OCI-LY7 (cell line): ENCODE measurements around the gene STUM. TPM values are rescaled to one million over a fixed set of nuclear protein-coding genes. Genes with fewer than 3 reads are reported as not detected.
A peak's percentile ranks its signal among the peaks of the same experiment; 100 is the strongest.

ENCODE experiments used
- BruUV-seq: library from RNA; stranded (reverse); fragments of 400-500 nt; replicated peaks from 2 replicates; lab custom pipeline; 2021; lab: Mats Ljungman, UMichigan
- CTCF ChIA-PET: fragments of 300-600 bp; sonication (Branson Sonifier 250); formaldehyde crosslinking; loops from one replicate; lab custom pipeline; 2022; ENCODE audit warnings: antibody characterized with exemption; ENCODE audit not compliant: unreplicated experiment; lab: Charles Lee
- POLR2A ChIA-PET: fragments of 300-600 bp; sonication (Branson Sonifier 250); formaldehyde crosslinking; loops from one replicate; lab custom pipeline; 2022; ENCODE audit warnings: antibody characterized with exemption; lab: Charles Lee
- DNase-seq: peaks from one replicate; pipeline ENCODE4 v3.0.0-alpha.2; 2015; ENCODE audit warnings: low spot score
- H2AFZ ChIP-seq: fragments of 200-600 bp; sonication (generic), shearing (Covaris generic); 2 replicates; pipeline ENCODE4 v1.6.1; 2014; ENCODE audit warnings: mild to moderate bottlenecking, antibody characterized with exemption, low read length, moderate library complexity
- H3K27ac ChIP-seq: fragments of 200-600 bp; sonication (generic); 2 replicates; pipeline ENCODE4 v1.5.1; 2014; ENCODE audit warnings: mixed run types, low read depth, mild to moderate bottlenecking, moderate library complexity, low read length, inconsistent platforms; ENCODE audit not compliant: poor library complexity, severe bottlenecking
- H3K36me3 ChIP-seq: fragments of 200-600 bp; sonication (generic); 2 replicates; pipeline ENCODE4 v1.6.1; 2014; ENCODE audit warnings: mild to moderate bottlenecking, antibody characterized with exemption, low read length, moderate library complexity, mixed read lengths; ENCODE audit not compliant: insufficient read depth
- H3K4me1 ChIP-seq: fragments of 200-600 bp; sonication (generic); 2 replicates; pipeline ENCODE4 v1.5.1; 2014; ENCODE audit warnings: mild to moderate bottlenecking, low read length; ENCODE audit not compliant: insufficient read depth, poor library complexity, severe bottlenecking
- H3K4me2 ChIP-seq: fragments of 200-600 bp; sonication (generic); 2 replicates; pipeline ENCODE4 v1.6.1; 2014; ENCODE audit warnings: mild to moderate bottlenecking, low read length
- H3K4me3 ChIP-seq: fragments of 200-600 bp; sonication (generic); 2 replicates; pipeline ENCODE4 v1.5.1; 2014; ENCODE audit warnings: mild to moderate bottlenecking, low read depth, low read length; ENCODE audit not compliant: poor library complexity, severe bottlenecking
- H3K79me2 ChIP-seq: fragments of 200-600 bp; sonication (generic); 2 replicates; pipeline ENCODE4 v1.6.1; 2016; ENCODE audit warnings: low read depth, mild to moderate bottlenecking, low read length, moderate library complexity, mixed read lengths; ENCODE audit not compliant: insufficient read depth
- H3K9me2 ChIP-seq: fragments of 200-600 bp; sonication (generic); 2 replicates; pipeline ENCODE4 v1.6.1; 2016; ENCODE audit warnings: mild to moderate bottlenecking, low read length, mixed read lengths; ENCODE audit not compliant: insufficient read depth
- H3K9me3 ChIP-seq: fragments of 200-600 bp; sonication (generic); 2 replicates; pipeline ENCODE4 v1.6.1; 2014; ENCODE audit warnings: mild to moderate bottlenecking, mixed run types, low read length, mixed read lengths
- H4K20me1 ChIP-seq: fragments of 200-600 bp; sonication (generic); 2 replicates; pipeline ENCODE4 v1.6.1; 2014; ENCODE audit warnings: mild to moderate bottlenecking, antibody characterized with exemption, low read length, moderate library complexity, mixed read lengths; ENCODE audit not compliant: insufficient read depth
- EZH2phosphoT487 ChIP-seq: fragments of 200-600 bp; sonication (generic); IDR thresholded peaks from 2 replicates; pipeline ENCODE4 v1.6.1; 2018; ENCODE audit warnings: low read depth, borderline replicate concordance, mild to moderate bottlenecking, mixed run types, antibody characterized with exemption, low read length, moderate library complexity, mixed read lengths
- intact Hi-C: fragments of 100-400 bp; cut with micrococcal nuclease; formaldehyde crosslinking; loops from one replicate; pipeline ENCODE4 v1.10.0; 2022; ENCODE audit not compliant: unreplicated experiment
- total RNA-seq, 2 experiments: library from RNA; depleted of rRNA in 1 of 2; stranded (reverse); fragments of >200 nt in 1 of 2; shearing (Covaris generic) in 1 of 2; gene quantifications; 2 replicates each; pipeline ENCODE4 v1.2.3, GENCODE V29; 2014 to 2022
- TF ChIP-seq, protein P1 (sequence below): fragments of 200-600 bp; sonication (generic); conservative IDR thresholded peaks from 2 replicates; pipeline ENCODE4 v1.5.1; 2014; ENCODE audit warnings: mild to moderate bottlenecking, antibody characterized with exemption, low read length, moderate library complexity, mixed read lengths

Gene STUM
- total RNA-seq, 2 experiments from 2014 or later = not detected

DNA sequence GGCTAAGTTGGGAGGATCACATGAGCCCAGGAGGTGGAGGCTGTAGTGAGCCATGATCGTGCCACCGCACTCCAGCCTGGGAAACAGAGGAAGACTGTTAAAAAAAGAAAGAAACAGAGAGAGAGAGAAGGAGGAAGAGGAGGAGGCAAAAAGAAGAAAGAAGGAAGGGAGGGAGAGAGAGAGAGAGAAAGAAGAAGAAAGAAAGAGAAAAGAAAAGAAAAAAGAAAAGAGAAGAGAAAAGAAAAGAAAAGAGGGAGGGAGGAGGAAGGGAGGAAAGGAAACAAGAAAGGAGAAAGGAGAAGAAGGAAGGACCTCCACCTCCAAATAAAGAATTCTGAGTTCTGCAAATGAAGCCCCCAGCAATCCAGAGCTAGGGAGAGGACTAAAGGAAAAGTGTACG, 82.0 kb downstream of the STUM start:
- TF ChIP-seq EZH2phosphoT487 = no peak
- ChIA-PET POLR2A (no interaction called here), CTCF (interaction anchor here (0.6 kb wide), 1 partner anchor 25 kb away, joined by 3 read pairs; no protein-coding TSS in a partner anchor)

DNA sequence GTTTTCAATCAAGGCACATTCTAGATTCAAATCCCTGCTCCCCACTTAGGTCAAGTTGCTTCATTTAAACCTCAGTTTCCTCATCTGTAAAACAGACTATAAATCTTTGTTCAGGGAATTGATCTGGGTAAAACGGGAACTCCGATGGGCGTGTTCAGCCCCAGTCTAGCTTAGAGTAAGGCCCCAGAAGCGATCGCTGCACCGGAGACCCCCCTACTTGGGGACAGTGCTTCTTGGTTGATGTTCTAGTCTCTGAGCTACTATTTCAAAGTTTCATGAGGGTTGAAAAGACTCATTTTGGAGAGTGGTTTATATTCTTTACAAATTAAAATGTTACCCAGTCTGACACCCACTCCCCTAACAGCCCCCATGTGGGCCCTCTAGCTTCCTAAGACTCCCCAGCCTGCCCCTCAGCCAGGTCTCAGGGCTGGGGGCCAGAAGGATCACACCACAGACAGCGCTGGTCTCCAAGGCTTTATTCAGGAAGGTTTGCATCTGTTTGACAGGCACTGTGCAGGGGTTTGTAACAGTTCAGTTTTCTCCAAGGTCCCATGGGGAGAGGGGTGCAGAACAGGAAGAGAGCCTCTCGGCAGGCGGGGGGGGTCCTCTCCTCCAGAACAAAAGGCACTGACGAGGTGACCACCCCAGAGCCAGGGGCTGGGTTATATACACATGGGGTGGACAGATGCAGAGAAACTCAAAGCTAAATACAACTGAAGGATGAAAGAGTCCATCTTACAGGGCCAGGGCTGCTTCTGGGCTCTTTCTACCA, 82.9 kb downstream of the STUM start:
- H3K79me2 ChIP-seq = no peaks in the 10 kb centered on the region
- no peak overlapping the region for H3K4me2 ChIP-seq
- TF ChIP-seq, protein P1, sequence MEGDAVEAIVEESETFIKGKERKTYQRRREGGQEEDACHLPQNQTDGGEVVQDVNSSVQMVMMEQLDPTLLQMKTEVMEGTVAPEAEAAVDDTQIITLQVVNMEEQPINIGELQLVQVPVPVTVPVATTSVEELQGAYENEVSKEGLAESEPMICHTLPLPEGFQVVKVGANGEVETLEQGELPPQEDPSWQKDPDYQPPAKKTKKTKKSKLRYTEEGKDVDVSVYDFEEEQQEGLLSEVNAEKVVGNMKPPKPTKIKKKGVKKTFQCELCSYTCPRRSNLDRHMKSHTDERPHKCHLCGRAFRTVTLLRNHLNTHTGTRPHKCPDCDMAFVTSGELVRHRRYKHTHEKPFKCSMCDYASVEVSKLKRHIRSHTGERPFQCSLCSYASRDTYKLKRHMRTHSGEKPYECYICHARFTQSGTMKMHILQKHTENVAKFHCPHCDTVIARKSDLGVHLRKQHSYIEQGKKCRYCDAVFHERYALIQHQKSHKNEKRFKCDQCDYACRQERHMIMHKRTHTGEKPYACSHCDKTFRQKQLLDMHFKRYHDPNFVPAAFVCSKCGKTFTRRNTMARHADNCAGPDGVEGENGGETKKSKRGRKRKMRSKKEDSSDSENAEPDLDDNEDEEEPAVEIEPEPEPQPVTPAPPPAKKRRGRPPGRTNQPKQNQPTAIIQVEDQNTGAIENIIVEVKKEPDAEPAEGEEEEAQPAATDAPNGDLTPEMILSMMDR = no peak
- TF ChIP-seq EZH2phosphoT487 = no peak
- H3K9me3 ChIP-seq = no peaks in the 10 kb centered on the region
- ChIA-PET CTCF (no interaction called here), POLR2A (no interaction called here)
- no peak overlapping the region for H3K4me3 ChIP-seq
- no peaks in the 10 kb centered on the region for H3K9me2 ChIP-seq
- BruUV-seq = no TSS peak
- intact Hi-C loops = loop anchor here (5.0 to 10.0 kb wide), 2 partner anchors 311 to 603 kb away; partner anchors contain the start of gene COQ8A
- H3K4me1 ChIP-seq = peaks cover 49% of the 10 kb centered on the region
- no peak overlapping the region for H2AFZ ChIP-seq
- no peak for DNase-seq
- no peak overlapping the region for H3K27ac ChIP-seq
- H3K36me3 ChIP-seq = peaks cover 32% of the 10 kb centered on the region; the same call in 1 of the 2 replicates
- H4K20me1 ChIP-seq = no peaks in the 10 kb centered on the region

More for the DNA sequence above, 82.0 kb downstream of the STUM start:
- no peaks in the 10 kb centered on the region for H4K20me1 ChIP-seq
- H3K27ac ChIP-seq = no peak overlapping the region
- peaks cover 40% of the 10 kb centered on the region for H3K4me1 ChIP-seq
- no peak for DNase-seq
- no TSS peak for BruUV-seq
- H2AFZ ChIP-seq = no peak overlapping the region
- intact Hi-C loops = loop anchor here (5.0 to 10.0 kb wide), 2 partner anchors 312 to 604 kb away; partner anchors contain the start of gene COQ8A
- H3K9me2 ChIP-seq = no peaks in the 10 kb centered on the region
- peaks cover 24% of the 10 kb centered on the region; the same call in 1 of the 2 replicates for H3K36me3 ChIP-seq
- H3K79me2 ChIP-seq = no peaks in the 10 kb centered on the region
- H3K9me3 ChIP-seq = no peaks in the 10 kb centered on the region
- H3K4me2 ChIP-seq = no peak overlapping the region
- H3K4me3 ChIP-seq = no peak overlapping the region

DNA sequence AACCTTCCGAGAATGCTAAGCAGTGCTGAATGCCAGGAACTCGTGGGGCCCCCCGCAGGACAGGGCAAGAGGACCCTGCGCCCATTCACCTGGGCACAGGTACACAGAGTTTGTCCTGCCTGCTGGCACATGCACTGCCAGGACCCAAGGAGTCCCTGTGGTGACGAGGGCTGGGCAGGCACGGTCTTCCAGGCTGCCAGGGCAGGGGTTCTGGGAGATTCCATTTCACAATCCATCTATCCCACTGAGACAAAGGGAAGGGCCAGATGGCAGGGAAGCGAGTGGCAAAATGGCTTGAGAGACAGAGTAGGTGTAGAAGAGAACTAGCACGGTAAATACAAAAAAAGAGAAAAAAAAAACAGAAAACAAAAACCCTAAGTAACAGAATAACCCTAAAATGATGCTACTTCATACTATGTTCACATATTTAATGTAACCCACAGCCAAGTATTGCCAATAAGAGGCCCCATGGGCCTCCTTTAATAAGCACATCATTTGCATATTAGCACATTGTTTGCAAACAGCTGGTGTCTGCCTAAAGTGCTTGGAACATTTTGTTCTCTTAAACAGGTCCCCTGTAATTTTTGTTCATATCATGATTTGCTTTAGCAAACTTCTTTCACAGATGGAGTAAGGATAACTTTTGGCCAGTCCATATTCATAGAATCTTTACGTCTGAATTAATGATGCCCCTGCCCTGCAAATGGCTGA, 83.8 kb downstream of the STUM start:
- TF ChIP-seq, protein P1 = no peak
- no peak for TF ChIP-seq EZH2phosphoT487
- Histone ChIP-seq H3K9me3 (no peaks in the 10 kb centered on the region), H4K20me1 (no peaks in the 10 kb centered on the region), H3K4me1 (peaks cover 55% of the 10 kb centered on the region), H3K9me2 (no peaks in the 10 kb centered on the region), H3K4me2 (peak overlapping the region; percentile 57), H3K79me2 (no peaks in the 10 kb centered on the region), H2AFZ (no peak overlapping the region), H3K4me3 (peak overlapping the region; percentile 6), H3K36me3 (peaks cover 41% of the 10 kb centered on the region; the same call in 1 of the 2 replicates), H3K27ac (peak overlapping the region; percentile 46)
- no peak for DNase-seq
- POLR2A ChIA-PET = no interaction called here
- CTCF ChIA-PET = interaction anchor here (1.6 kb wide), 1 partner anchor 55 kb away, joined by 7 read pairs; no protein-coding TSS in a partner anchor
- intact Hi-C loops = loop anchor here (5.0 to 10.0 kb wide), 2 partner anchors 310 to 602 kb away; partner anchors contain the start of gene COQ8A
- no TSS peak for BruUV-seq
